DMS53 treated with DMSO at 0.1 percent for 48 hours (cell line): Measurements from ENCODE around the gene KCNJ6.

Experiments
- DNase-seq: peaks from one replicate; lab custom pipeline; 2025; ENCODE audit not compliant: unreplicated experiment; lab: John Stamatoyannopoulos, UW

Gene KCNJ6

GRCh38 chr21:37907076-37907475, 9.2 kb downstream of the KCNJ6 start:
- no peak for DNase-seq

GRCh38 chr21:37905291-37905690, 11.0 kb downstream of the KCNJ6 start:
- no peak for DNase-seq

GRCh38 chr21:37904856-37905255, 11.4 kb downstream of the KCNJ6 start:
- DNase-seq = no peak

- DNase-seq = no peak
Observed at GRCh38 chr21:37903396-37903795, 12.9 kb downstream of the KCNJ6 start.

GRCh38 chr21:37899146-37899545, 17.1 kb downstream of the KCNJ6 start:
- DNase-seq = no peak

GRCh38 chr21:37896788-37897187, 19.5 kb downstream of the KCNJ6 start:
- no peak for DNase-seq

GRCh38 chr21:37891972-37892371, 24.3 kb downstream of the KCNJ6 start:
- DNase-seq = no peak

- no peak for DNase-seq
Observed at GRCh38 chr21:37888659-37889058, 27.6 kb downstream of the KCNJ6 start.

- no peak for DNase-seq
Observed at GRCh38 chr21:37886726-37887299, 29.4 kb downstream of the KCNJ6 start.

- no peak for DNase-seq
Observed at GRCh38 chr21:37886120-37886519, 30.1 kb downstream of the KCNJ6 start.

GRCh38 chr21:37878946-37879660, 37.2 kb downstream of the KCNJ6 start:
- no peak for DNase-seq

- DNase-seq = no peak
Observed at GRCh38 chr21:37877888-37878684, 38.2 kb downstream of the KCNJ6 start.

- DNase-seq = no peak
Observed at GRCh38 chr21:37877171-37877570, 39.1 kb downstream of the KCNJ6 start.

GRCh38 chr21:37876561-37876960, 39.7 kb downstream of the KCNJ6 start:
- DNase-seq = no peak

- DNase-seq = no peak
Observed at GRCh38 chr21:37874904-37875780, 41.1 kb downstream of the KCNJ6 start.

- no peak for DNase-seq
Observed at GRCh38 chr21:37874481-37874880, 41.8 kb downstream of the KCNJ6 start.

- no peak for DNase-seq
Observed at GRCh38 chr21:37873655-37874054, 42.6 kb downstream of the KCNJ6 start.

- no peak for DNase-seq
Observed at GRCh38 chr21:37871121-37871862, 45.0 kb downstream of the KCNJ6 start.

- DNase-seq = no peak
Observed at GRCh38 chr21:37870221-37870620, 46.0 kb downstream of the KCNJ6 start.

GRCh38 chr21:37869661-37870060, 46.6 kb downstream of the KCNJ6 start:
- DNase-seq = no peak
